Measurements from ENCODE around the gene RPL15. TPM values are rescaled to one million over a fixed set of nuclear protein-coding genes. Genes with fewer than 3 reads are reported as not detected.

The RPL15 gene
- total RNA-seq, 2 experiments from 2014 or later, result 2,355 to 2,390 TPM

DNA sequence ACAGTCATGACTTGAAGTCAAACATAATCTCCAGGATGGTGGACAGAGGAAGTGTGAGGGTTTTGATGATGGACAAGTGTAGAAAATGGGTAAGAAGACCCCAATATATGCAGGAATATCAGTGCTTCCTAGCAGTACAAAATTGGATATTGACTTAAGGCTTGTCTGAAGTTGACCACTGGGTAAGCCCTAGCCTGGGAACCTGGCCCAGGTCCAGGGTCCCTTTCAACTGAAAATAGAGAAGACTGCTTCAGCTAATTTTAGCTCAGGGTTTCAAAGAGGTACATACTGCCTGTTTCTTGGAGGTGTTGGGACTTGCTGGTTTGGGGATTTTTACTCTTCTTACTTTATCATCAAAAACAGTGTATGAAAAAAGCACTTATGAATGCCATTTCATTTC lies 32.9 kb downstream of the RPL15 start:
- H2AFZ ChIP-seq (ENCODE audit: low read length), result peak overlapping the region; percentile 29; the same call in 1 of the 2 replicates
- CTCF ChIA-PET (ENCODE audit: unreplicated experiment), result no interaction called here
- H3K36me3 ChIP-seq (ENCODE audit: insufficient read depth, low read length), result no peaks in the 10 kb centered on the region
- H3K9me2 ChIP-seq (ENCODE audit: insufficient read depth, low read length), result no peaks in the 10 kb centered on the region
- intact Hi-C loops (cut with micrococcal nuclease; ENCODE audit: unreplicated experiment), result loop anchor here (5.0 to 10.0 kb wide), 5 partner anchors 142 to 747 kb away; partner anchors contain the start of genes UBE2E1 and UBE2E2
- peak overlapping the region; percentile 43 for H3K4me3 ChIP-seq (ENCODE audit: low read depth, low read length, poor library complexity, severe bottlenecking)
- no peaks in the 10 kb centered on the region for H3K9me3 ChIP-seq (ENCODE audit: low read length)
- no TSS peak for BruUV-seq (replicated peaks)
- no peak overlapping the region for H3K27ac ChIP-seq (ENCODE audit: low read depth, low read length, poor library complexity, severe bottlenecking)
- no peaks in the 10 kb centered on the region for H4K20me1 ChIP-seq (ENCODE audit: insufficient read depth, low read length)
- peaks cover 59% of the 10 kb centered on the region for H3K4me1 ChIP-seq (ENCODE audit: insufficient read depth, low read length, poor library complexity, severe bottlenecking)
- POLR2A ChIA-PET, result interaction anchor here (0.8 to 2.3 kb wide), 6 partner anchors 9 to 290 kb away, joined by 3 to 10 read pairs (median 6); no protein-coding TSS in a partner anchor
- DNase-seq (ENCODE audit: low spot score), result no peak
- peak overlapping the region; percentile 62 for H3K4me2 ChIP-seq (ENCODE audit: low read length)
- H3K79me2 ChIP-seq (ENCODE audit: insufficient read depth, low read depth, low read length), result peaks cover 17% of the 10 kb centered on the region; the same call in 1 of the 2 replicates
- no peak for TF ChIP-seq EZH2phosphoT487 (IDR thresholded peaks at IDR 0.05; ENCODE audit: borderline replicate concordance, low read depth, low read length)
- TF ChIP-seq CTCF (conservative IDR thresholded peaks at IDR 0.05; ENCODE audit: low read length), result no peak

- peak; percentile 27 for DNase-seq (ENCODE audit: low spot score)
- no peak overlapping the region for H3K27ac ChIP-seq (ENCODE audit: low read depth, low read length, poor library complexity, severe bottlenecking)
- ChIA-PET POLR2A (interaction anchor here (0.6 to 2.3 kb wide), 11 partner anchors 8 to 791 kb away, joined by 3 to 10 read pairs (median 6); partner anchors contain the start of genes NKIRAS1 and RPL15), CTCF (ENCODE audit: unreplicated experiment) (no interaction called here)
- H2AFZ ChIP-seq (ENCODE audit: low read length), result peak overlapping the region; percentile 29; the same call in 1 of the 2 replicates
- H3K79me2 ChIP-seq (ENCODE audit: insufficient read depth, low read depth, low read length), result peaks cover 17% of the 10 kb centered on the region; the same call in 1 of the 2 replicates
- H3K4me2 ChIP-seq (ENCODE audit: low read length), result peak overlapping the region; percentile 62
- peaks cover 59% of the 10 kb centered on the region for H3K4me1 ChIP-seq (ENCODE audit: insufficient read depth, low read length, poor library complexity, severe bottlenecking)
- TF ChIP-seq EZH2phosphoT487 (IDR thresholded peaks at IDR 0.05; ENCODE audit: borderline replicate concordance, low read depth, low read length) (no peak), CTCF (conservative IDR thresholded peaks at IDR 0.05; ENCODE audit: low read length) (no peak)
- H3K36me3 ChIP-seq (ENCODE audit: insufficient read depth, low read length), result no peaks in the 10 kb centered on the region
- intact Hi-C loops (cut with micrococcal nuclease; ENCODE audit: unreplicated experiment), result no loop called here
- peak overlapping the region; percentile 43 for H3K4me3 ChIP-seq (ENCODE audit: low read depth, low read length, poor library complexity, severe bottlenecking)
- H3K9me2 ChIP-seq (ENCODE audit: insufficient read depth, low read length), result no peaks in the 10 kb centered on the region
- no peaks in the 10 kb centered on the region for H4K20me1 ChIP-seq (ENCODE audit: insufficient read depth, low read length)
- no peaks in the 10 kb centered on the region for H3K9me3 ChIP-seq (ENCODE audit: low read length)
- BruUV-seq (replicated peaks), result no TSS peak
These were observed 33.4 kb downstream of the RPL15 start for GRCh38 chr3:23950293-23950692.

DNA sequence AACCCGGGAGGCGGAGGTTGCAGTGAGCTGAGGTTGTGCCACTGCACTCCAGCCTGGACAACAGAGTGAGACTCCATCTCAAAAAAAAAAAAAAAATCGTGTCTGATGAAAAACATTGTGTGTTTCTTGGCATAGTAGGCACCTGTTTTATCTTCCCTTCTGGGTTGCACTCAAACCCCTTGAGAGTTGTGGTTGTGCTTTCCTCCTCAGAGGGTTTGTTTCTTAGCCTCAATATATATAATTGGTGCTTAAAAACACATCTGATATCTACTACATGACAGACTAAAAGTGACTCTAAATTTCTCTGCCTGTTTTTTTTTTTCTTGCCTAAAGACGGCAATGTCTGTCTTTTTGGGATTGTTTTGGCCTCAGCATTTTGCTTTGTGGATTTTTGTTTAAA lies 35.7 kb downstream of the RPL15 start:
- TF ChIP-seq EZH2phosphoT487 (IDR thresholded peaks at IDR 0.05; ENCODE audit: borderline replicate concordance, low read depth, low read length), result no peak
- no peak for TF ChIP-seq CTCF (conservative IDR thresholded peaks at IDR 0.05; ENCODE audit: low read length)
- Histone ChIP-seq H3K9me2 (ENCODE audit: insufficient read depth, low read length) (no peaks in the 10 kb centered on the region), H3K4me3 (ENCODE audit: low read depth, low read length, poor library complexity, severe bottlenecking) (peak overlapping the region; percentile 17), H4K20me1 (ENCODE audit: insufficient read depth, low read length) (no peaks in the 10 kb centered on the region), H3K4me1 (ENCODE audit: insufficient read depth, low read length, poor library complexity, severe bottlenecking) (peaks cover 48% of the 10 kb centered on the region), H3K9me3 (ENCODE audit: low read length) (no peaks in the 10 kb centered on the region), H2AFZ (ENCODE audit: low read length) (peak overlapping the region; percentile 57; the same call in 1 of the 2 replicates), H3K4me2 (ENCODE audit: low read length) (peak overlapping the region; percentile 59), H3K79me2 (ENCODE audit: insufficient read depth, low read depth, low read length) (peaks cover 8% of the 10 kb centered on the region; the same call in 1 of the 2 replicates), H3K27ac (ENCODE audit: low read depth, low read length, poor library complexity, severe bottlenecking) (peak overlapping the region; percentile 65), H3K36me3 (ENCODE audit: insufficient read depth, low read length) (no peaks in the 10 kb centered on the region)
- peak; percentile 90 for DNase-seq (ENCODE audit: low spot score)
- no TSS peak for BruUV-seq (replicated peaks)
- ChIA-PET POLR2A (interaction anchor here (0.7 to 2.2 kb wide), 4 partner anchors 12 to 187 kb away, joined by 3 to 5 read pairs (median 4); partner anchors contain the start of genes NKIRAS1 and RPL15), CTCF (ENCODE audit: unreplicated experiment) (no interaction called here)
- intact Hi-C loops (cut with micrococcal nuclease; ENCODE audit: unreplicated experiment), result no loop called here

Measured in OCI-LY7 (cell line).